Glomerular visceral epithelial cell (primary cell): ENCODE data around the gene CAB39.
A peak's percentile ranks its signal among the peaks of the same experiment; 100 is the strongest.

Experiments used
- DNase-seq: peaks from one replicate; pipeline ENCODE4 v3.0.0-alpha.2; 2016; ENCODE audit errors: extremely low spot score

The CAB39 gene

DNA sequence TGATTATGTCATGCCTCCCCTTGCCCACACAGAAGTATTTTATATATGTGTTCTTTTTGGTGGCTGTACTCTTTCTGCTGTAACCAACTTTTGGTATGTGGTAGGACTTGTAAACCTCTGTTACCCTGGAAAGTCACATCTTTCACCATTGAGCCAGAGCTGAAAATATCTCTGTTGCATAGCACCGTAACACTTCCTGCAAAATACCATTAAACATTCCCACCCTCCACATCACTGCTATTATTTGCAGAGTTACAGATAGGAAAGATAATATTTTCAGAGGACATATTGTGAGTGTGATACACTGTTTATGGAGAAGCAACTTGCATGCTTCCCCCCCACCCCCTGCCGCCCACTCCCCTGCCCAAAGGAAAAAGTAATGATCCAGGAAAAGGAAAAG, 44.8 kb downstream of the CAB39 start:
- peak; percentile 86 for DNase-seq

DNA sequence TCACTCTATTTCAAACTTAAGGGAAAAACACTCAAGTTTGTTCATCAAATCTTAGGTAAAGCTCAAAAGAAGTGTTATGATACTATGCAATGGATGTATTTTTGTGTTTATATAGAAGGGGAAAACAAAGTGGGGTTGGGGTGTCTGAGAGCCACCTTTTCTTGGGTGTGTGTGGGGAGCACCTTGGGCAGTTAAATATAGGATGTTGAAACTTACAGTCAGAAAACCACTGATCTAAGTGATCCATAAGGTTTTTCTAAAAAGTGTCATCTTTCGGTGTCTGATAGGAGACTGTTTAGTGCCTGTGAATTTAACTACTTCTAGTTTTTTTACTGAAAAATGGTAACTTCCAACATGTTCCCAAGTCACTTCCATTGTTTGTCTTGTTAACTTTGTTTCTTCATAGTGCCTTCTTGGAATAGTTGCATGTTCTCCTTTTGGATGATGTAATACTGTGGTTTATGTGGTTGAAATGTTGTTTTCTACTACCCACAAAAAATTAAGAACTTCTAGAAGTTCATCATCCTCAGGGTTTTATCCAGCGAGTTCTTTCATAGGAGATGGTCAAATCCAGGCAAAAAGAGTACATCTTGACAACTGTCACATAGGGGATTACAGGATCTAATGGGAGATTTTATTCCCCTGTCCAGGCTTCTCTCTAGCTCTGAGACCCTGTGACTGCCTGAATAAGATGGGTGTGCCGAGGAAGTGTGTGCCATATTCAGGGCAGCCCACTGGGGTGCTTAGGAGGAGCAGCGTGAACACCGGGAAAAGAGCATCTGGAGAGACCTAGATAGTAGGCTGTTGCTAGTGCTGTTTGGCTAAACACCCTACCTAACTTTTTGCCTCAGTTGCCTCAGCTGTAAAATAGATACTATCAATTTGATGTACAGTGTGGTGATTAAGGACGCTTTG, 46.2 kb downstream of the CAB39 start:
- DNase-seq = peak; percentile 59

DNA sequence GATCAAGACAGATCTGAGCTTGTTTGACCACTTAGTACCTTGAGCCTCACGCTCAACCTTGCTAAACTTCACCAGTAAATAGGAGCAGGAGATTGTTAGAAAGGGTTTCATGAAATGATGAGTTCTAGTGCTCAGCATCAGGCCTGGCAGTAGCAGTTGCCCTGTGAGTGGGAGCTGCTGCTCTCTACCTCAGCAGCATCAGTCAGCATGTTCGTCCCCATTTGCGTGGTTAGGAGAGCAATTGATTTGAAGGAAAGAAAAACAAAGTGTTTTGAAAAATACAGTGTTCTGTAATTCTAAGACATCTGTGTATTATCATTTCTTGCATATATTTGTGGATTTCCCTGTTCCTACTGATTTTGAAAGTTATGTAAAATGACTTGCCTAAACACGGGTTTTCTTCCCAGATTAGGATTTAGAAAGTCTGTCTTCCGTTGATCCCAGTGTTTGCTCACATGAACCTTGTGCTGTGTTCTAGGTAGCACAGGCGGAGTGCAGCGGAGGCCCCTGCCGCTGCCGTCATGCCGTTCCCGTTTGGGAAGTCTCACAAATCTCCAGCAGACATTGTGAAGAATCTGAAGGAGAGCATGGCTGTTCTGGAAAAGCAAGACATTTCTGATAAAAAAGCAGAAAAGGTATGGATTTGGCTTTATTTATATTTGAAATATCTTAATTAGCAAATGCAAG, 47.0 kb downstream of the CAB39 start:
- no peak for DNase-seq

DNA sequence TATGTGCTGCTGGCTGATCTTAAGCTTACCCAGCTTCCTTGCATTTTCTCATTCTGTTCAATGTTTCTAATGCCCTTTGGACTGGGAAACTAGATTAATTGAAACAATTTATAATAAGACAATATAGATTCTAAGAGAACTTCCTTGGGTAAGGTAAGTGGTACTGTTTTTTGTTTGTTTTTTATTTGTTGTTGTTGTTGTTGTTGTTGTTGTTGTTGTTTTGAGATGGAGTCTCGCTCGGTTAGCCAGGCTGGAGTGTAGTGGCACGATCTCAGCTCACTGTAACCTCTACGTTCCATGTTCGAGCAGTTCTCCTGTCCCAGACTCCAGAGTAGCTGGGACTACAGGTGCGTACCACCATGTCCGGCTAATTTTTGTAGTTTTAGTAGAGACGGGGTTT, 49.1 kb downstream of the CAB39 start:
- DNase-seq = no peak

DNA sequence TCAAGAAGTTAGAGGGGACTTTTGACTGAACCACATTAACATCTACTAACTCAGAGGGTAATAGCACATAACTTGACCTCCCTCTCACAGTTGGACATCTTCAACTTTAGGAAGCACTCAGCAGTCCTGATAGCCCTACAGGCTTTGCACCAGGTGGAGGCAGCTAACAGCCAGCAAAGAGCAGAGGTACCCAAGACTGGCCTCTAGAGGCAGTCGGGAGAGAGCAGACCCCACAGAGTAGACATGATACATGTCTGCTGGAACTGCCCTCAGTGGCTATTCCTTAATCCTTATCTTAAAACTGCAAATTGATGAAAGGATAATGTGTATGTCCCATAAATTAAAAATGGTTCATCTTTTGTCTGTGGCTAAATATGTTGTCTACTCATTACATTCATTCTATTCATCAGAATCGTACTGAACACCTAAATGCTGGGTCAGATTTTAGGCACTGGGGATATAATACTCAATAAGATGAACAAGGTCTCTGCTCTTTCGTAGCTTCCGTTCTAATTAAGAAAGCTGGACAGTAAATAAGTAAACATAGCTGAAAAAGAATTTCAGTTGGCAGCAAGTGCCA, 49.8 kb downstream of the CAB39 start:
- DNase-seq = peak; percentile 44

DNA sequence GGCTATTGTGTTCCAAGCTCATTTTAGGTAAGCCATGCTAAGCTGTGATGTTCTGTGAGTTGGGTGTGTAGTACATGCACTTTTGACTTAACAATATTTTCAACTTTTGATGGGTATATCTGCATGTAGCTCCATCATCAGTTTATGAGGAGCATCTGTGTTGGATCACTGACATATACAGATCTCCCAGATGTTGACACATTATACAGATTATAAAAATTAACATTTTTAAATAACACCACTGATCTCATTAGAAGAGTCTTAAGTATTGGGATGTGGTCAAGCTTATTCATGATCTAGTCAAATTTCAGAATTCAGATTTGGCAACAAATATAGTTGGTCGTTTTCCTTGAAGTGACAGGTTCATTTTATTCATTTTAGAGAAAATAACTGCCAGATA, 51.7 kb downstream of the CAB39 start:
- DNase-seq = no peak

DNA sequence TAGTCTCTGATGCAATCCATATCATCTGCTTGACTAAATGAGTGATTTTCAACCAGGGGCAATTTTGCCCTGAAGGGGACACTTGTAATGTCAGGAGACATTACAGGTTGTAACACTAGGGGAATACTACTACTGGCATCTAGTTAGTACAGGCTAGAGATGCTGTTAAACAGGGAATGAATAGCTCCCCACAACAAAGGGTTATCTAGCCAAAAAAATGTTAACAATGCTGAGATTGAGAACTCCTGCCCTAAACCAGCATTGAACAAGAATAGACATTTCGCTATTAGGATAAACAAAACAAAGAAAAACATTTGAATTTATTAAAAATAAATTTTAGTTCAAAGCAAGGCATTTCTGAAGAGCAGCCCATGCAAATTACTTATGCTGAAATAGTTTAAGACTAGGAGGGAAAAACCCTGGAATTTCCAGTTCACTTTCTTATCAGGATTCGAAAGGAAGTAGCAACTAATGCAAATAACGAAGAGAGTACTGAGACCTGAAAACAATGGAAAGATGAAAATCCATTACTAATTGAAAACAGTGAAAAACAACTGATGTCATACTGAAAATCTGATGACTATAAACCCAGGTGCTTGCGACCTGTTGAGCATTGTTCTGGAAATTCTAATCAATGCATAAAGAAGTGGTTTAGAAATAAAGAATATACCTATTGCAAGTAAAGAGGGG, 53.1 kb downstream of the CAB39 start:
- DNase-seq = peak; percentile 42

DNA sequence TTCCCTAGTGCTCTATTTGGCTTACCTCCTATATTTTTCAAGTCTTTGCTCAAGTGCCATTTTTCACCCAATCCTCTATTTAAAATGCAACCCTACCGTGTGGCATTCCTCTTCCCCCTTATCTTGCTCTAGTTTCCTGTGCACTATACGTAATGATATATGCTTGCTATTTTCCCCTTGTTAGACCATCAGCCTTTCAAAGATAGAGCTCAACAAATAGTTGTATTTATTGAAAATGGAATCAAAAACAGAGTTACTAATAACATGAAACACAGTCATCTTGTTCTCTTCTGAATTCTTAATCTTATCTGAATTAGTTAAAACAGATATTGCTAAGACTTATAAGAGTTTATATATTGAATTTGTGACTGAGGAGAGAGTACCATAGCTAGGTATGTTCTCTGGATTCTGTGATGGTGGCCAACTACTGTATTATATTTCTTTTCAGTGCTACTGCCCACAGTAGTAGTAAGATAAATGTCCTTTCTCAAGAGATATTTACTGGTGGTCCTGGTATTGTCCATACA, 55.3 kb downstream of the CAB39 start:
- DNase-seq = no peak

DNA sequence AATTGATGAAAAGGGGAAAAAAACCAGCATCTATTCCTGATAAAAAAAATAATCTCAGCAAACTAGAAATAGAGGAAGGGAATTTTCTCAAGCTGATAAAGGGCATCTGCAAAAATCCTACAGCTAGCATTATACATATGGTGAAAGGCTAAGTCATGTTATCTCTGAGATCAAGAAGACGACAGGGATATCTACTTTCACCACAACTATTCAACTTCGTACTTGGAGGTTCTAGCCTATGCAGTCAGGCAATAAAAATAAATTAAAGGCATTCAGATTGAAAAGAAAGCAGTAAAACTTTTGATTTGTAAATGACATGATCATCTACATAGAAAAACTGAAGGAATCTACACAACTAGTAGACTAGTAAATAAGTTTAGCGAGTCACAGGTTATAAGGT, 58.2 kb downstream of the CAB39 start:
- no peak for DNase-seq

DNA sequence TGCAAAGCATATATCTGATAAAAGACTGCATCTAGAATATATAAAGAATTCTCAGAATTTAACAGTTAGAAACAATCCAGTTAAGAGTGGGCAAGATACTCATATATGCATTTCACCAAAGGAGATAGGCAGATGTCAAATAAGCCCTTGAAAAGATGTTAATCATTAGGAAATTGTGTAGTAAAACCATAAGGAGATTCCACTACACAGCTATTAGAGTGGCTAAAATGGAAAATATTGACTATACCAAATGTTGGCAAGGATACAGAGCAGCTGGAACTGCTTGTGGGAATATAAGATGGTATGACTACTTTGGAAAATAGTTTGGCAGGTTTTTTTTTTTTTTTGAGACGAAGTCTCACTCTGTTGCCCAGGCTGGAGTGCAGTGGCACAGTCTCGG, 59.5 kb downstream of the CAB39 start:
- no peak for DNase-seq

DNA sequence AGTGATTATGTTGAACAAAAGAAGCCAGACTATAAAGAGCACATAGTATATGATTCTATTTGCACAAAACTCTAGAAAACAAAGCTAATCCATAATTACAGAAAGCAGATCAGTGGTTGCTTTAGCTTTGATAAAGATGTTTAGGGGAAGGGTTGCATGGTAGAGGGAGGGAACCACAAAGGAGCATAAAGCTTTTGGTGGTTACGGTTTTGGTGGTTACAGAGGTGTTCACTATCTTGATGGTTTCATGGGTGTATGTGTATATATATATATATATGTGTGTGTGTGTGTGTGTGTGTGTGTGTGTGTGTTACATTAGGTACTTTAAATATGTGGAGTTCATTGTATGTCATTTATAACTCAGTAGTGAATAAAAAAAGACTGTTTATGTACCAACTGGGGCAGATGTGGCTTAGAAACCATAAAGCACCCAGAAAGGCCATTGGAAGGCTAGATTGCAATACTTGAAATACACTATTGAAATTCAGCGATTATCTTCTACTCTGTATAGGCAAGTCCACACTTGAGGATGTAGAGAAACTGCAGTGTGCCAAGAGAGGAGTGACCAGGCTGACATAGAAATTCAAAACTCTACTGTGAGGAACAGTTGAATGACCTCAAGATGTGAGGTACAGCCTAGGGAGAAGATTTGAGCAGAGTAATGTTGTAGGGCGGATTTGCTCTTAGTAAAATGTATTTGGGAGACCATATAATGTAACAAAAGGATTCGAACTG, 60.6 kb downstream of the CAB39 start:
- no peak for DNase-seq

DNA sequence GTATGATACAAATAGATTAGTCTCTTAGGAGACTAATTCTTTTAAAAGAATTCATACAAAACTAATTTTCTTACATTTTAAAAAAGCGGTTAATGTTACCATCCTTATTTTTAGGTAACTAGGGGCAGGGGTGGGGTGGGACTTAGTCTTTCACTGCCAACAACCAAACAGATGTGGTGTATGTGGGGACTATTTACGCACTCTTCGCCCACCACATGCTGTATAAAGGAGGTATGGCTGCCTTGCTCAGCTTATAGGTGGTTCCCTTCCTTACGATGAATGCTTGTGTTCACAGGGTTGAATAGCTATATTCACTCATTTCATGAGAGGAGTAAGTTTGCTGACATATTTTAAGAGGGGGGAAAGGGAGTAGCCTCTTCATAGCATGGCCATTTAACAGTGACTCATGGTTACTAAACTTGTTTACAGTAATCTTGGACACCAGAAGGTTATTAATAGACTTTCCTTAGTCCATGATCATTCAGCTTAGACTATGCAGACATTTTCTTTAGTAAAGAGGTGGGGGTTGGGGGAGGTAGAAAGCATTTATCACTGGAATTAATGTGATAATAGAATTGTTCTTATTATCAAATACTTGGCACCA, 61.8 kb downstream of the CAB39 start:
- DNase-seq = peak; percentile 33

DNA sequence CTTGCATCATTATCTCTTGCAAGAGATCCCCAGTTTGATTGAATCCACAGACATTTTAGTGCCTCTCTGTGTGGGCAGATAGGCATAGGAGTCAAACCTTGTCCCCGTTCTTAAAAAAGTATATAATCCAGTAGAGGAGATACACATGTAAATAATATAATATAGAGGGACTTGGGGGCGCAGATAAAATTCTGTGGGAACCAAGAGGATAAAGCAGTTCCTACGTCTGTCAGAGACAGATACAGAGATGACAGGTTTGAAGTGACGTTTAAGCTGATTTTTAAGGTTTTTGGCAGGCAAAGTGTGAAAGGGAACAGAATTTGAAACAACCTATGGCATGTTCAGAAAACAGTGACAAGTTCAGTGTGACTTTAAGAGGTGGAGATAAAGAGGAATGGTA, 63.1 kb downstream of the CAB39 start:
- DNase-seq = no peak

DNA sequence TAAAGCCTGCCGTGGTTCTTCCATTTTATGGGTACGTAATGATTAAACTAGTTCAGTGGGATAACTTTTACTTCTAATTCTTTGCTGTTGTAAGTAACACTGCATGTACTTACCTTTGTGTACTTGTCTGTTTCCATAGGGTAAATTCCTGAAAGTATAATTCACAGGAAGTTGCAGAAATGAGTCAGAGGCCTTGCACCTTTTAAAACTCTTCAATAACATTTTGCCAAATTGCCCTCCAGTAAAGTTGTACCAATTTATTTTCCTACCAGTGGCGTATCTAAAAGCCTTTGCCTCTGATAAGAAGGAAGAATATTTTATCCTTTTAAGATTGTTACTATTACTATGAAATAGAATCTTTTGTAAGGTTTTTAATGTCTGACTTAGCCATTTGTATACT, 65.1 kb downstream of the CAB39 start:
- DNase-seq = peak; percentile 30

DNA sequence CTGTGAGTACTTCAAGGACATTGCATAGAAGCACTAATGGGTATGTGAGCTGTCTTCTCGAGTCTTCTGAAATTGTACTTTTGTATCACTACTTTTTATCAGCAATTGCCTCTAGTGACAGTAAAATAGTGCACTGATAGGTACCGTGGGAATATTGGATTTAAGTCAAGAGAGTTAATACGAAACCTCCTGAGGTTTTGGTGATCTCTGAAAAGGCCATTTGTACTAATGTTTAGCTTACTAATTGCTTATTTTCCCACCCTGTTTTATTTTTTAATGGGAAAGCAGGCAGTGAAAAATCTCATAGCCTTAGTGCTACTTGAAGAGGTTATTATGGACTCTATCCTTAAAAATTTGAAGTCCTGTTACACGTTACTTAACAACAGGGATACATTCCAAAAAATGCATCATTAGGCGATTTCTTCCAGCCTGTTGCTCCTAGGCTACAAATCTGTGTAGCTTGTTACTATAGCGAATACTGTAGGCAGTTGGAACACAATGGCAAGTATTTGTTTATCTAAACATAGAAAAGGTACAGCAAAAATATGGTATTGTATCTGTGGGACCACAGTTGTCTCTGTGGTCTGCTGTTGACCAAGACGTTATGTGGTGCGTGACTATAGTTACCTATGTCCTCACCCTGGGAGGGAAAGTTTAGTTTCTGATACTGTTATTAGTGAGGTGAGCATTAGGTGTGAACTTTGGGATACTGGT, 65.9 kb downstream of the CAB39 start:
- DNase-seq = peak; percentile 46

DNA sequence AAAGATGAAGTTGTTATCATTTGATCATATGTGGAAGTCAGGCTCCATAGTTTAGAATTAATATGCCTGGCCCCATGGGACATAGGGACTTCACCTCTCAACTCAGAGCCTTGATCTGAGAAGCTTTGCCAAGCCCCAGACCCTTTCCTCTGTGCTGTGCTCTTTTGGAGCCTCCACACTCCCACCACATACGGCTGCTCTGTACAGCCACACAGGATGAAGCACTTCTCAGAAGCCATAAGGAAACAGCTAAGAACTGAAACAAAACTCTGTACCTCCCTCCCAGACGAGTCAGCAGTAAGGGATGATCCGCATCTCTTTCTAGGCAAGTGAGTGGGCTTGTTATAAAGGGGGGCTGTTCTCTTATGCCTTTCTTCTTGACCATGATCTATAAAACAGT, 66.5 kb downstream of the CAB39 start:
- no peak for DNase-seq

DNA sequence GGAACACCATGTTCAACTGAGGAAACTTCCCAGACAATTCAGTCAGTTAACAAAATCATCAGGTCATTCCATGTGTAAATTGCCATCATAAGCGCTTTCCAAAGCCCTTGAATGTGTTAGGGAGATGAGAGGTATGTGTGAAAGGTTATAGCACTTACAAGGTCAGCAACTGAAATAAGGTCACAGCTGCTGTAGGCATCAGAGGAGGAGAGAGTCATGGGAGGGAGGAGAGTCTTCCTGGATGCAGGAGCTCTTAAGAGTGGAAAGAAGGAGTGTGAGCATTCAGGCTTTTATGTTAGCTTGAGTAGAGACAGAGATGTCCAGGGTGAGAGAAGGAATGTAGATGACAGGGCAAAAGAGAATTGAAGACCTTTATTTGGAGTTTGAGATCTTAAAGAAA, 67.0 kb downstream of the CAB39 start:
- DNase-seq = no peak

DNA sequence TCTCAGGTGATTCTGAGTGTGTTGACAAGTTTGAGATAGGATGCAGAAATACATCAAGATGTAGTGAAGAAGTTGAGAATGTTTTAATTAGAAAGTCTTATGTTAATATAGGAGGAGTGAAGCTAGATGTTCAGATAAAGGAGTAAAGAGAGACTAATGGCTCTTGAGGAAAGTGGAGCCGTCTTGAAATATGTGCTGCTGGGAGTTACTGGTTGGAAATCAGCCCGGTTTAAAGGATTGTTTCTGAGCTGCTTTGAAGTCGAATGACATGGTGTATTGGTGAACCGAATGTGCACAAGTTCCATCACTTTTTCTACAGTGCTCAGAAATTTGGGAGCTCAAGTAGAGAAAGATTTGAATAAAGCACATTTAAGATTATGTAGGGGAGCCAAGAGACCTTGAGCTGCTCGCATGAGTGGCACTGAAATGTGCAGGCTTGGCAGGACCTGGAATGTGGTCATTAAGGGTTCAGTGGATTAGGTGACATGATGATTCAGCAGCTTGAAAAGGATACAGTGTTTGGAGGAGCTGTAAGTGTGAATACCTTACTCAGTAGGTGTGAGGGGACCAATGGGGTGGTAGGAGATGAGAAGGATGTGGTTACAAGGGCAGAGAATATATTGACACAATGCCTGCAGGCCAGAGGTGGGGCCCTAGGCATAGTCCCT, 68.6 kb downstream of the CAB39 start:
- DNase-seq = peak; percentile 96

DNA sequence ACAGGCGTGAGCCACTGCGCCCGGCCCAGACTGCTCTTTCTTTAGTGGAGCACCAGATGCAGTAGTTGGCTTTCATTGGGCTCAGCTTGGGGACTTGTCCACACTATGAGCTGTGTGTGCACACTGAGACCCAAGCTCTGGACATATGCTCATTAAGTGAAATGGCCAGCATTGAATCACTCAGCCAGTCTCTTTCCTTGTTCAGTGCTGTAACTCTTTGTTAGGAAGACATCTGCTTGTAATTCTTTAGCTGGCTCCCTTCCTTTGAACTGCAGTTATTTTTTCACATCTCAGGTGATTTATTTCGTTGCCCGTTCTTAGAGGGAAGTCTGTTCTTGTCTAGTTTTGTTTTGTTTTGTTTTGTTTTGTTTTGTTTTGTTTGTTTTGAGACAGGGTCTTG, 70.5 kb downstream of the CAB39 start:
- DNase-seq = no peak

DNA sequence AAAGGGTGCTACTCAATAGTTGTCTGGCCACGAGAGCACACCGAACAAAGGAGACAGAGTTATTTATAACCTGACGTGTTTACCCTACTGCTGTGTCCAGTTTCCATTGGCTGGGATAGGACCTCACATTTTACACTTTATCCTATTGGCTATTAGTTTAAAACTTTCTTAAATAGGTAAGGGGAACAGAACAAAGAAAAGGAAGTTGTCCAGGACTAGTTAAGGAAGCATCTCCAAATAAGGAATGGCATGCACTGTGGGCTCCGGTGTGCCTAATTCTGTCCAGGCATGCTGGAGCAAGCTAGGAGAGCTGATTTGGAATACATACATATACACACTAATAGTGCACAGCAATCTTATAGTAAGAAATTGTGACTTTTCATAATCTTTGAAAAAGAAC, 72.2 kb downstream of the CAB39 start:
- peak; percentile 36 for DNase-seq
